ENCODE measurements around the gene HHAT. TPM values are rescaled to one million over a fixed set of nuclear protein-coding genes. Genes with fewer than 3 reads are reported as not detected.

Gene HHAT
- total and polyA plus RNA-seq, 2 of the 4 experiments (the other 2 are of a cell fraction), result 1.7 to 2.5 TPM

DNA sequence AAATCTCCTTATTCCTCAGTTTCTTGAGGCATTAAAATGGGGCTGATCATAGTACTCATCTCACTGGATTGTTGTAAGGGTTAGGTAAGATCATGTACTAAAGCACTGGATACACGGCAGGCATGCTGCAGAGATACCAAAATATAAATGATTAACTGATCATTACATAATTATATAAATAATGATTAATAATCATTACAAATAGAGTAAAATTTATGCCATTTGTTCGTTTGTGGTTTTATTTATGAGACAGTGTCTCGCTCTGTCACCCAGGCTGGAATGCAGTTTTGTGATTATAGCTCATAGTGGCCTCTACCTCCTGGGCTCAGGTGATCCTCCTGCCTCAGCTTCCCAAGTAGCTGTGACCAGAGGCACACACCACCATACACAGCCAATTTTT, 140.7 kb downstream of the HHAT start:
- Histone ChIP-seq H3K4me3 (ENCODE audit: insufficient read depth, low read depth, low read length) (no peak overlapping the region), H2AFZ (replicated peaks; ENCODE audit: low read length, poor library complexity) (no peak overlapping the region), H3K9me3 (ENCODE audit: control insufficient read depth, insufficient read depth, low read length) (no peaks in the 10 kb centered on the region), H2BK5ac (ENCODE audit: low read depth, low read length, poor library complexity, severe bottlenecking) (no peak overlapping the region), H3K14ac (replicated peaks; ENCODE audit: low read depth, low read length) (no peak overlapping the region), H3K36me3 (ENCODE audit: control insufficient read depth, insufficient read depth, low read length) (no peaks in the 10 kb centered on the region), H2BK120ac (ENCODE audit: low read depth, low read length) (no peak overlapping the region), H3K27ac (ENCODE audit: insufficient read depth, low read length) (no peak overlapping the region), H3K79me1 (ENCODE audit: low read depth in 1 of 2, low read length in 2 of 2) (no peaks in the 10 kb centered on the region), H2AK9ac (replicated peaks; ENCODE audit: low read depth, low read length, poor library complexity) (no peak overlapping the region), H4K91ac (ENCODE audit: insufficient read depth, low read depth, low read length) (no peak overlapping the region), H4K5ac (ENCODE audit: low read depth, low read length) (no peak overlapping the region), H3K23ac (ENCODE audit: low read depth, low read length) (no peak overlapping the region), H4K20me1 (ENCODE audit: insufficient read depth, low read length) (no peaks in the 10 kb centered on the region), H2BK20ac (ENCODE audit: low read depth, low read length) (no peak overlapping the region), H3K56ac (ENCODE audit: extremely low read depth, insufficient read depth, low read length) (no peak overlapping the region), H2BK15ac (ENCODE audit: low read depth, low read length) (no peak overlapping the region), H3K4me1 (ENCODE audit: control insufficient read depth, insufficient read depth, low read length) (no peaks in the 10 kb centered on the region), H3K9ac (ENCODE audit: low read depth, low read length) (no peak overlapping the region), H4K8ac (ENCODE audit: low read depth in 2 of 2, low read length in 2 of 2) (no peak overlapping the region), H2AK5ac (ENCODE audit: low read depth, low read length) (no peak overlapping the region), H3K18ac (ENCODE audit: low read depth, low read length) (no peak overlapping the region), H3K4me2 (ENCODE audit: low read depth, low read length) (no peak overlapping the region), H3K9me1 (ENCODE audit: insufficient read depth, low read length) (no peaks in the 10 kb centered on the region; the same call in 1 of the 2 replicates), H3K4ac (ENCODE audit: low read depth, low read length) (no peak overlapping the region), H3K27me3 (ENCODE audit: control insufficient read depth, insufficient read depth, low read length) (no peaks in the 10 kb centered on the region; the same call in 1 of the 2 replicates)
- dilution Hi-C loops (cut with HindIII; ENCODE audit: low sequenced_read_pairs, unreplicated experiment) (no loop called here), intact Hi-C loops (cut with micrococcal nuclease) (no loop called here), in situ Hi-C loops (cut with MboI; ENCODE audit: low sequenced_read_pairs) (no loop called here)
- DNase-seq, result no peak
- no peak for ATAC-seq (ENCODE audit: low read depth)
- no TSS peak for BruUV-seq (replicated peaks)
- TF ChIP-seq RCOR1 (IDR thresholded peaks at IDR 0.05; ENCODE audit: insufficient replicate concordance, low read length), result no peak
- TF ChIP-seq POLR2A (IDR thresholded peaks at IDR 0.05; ENCODE audit: low read depth, low read length), result no peak
- TF ChIP-seq BHLHE40 (IDR thresholded peaks at IDR 0.05; ENCODE audit: low read depth, low read length), result no peak
- no peak for TF ChIP-seq CHD1 (IDR thresholded peaks at IDR 0.05; ENCODE audit: low read depth, low read length)
- TF ChIP-seq MAZ (IDR thresholded peaks at IDR 0.05; ENCODE audit: borderline replicate concordance, low read depth, low read length), result no peak
- no peak for TF ChIP-seq MAFK (IDR thresholded peaks at IDR 0.05; ENCODE audit: low read depth, low read length)
- TF ChIP-seq SMC3 (IDR thresholded peaks at IDR 0.05; ENCODE audit: low read depth, low read length), result no peak
- TF ChIP-seq RAD21 (IDR thresholded peaks at IDR 0.05; ENCODE audit: low read length), result no peak
- TF ChIP-seq RFX5 (IDR thresholded peaks at IDR 0.05; ENCODE audit: low read depth, low read length), result no peak
- no peak for TF ChIP-seq CEBPB (IDR thresholded peaks at IDR 0.05; ENCODE audit: low read depth, low read length)
- TF ChIP-seq, protein P1, sequence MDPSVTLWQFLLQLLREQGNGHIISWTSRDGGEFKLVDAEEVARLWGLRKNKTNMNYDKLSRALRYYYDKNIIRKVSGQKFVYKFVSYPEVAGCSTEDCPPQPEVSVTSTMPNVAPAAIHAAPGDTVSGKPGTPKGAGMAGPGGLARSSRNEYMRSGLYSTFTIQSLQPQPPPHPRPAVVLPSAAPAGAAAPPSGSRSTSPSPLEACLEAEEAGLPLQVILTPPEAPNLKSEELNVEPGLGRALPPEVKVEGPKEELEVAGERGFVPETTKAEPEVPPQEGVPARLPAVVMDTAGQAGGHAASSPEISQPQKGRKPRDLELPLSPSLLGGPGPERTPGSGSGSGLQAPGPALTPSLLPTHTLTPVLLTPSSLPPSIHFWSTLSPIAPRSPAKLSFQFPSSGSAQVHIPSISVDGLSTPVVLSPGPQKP (IDR thresholded peaks at IDR 0.05; ENCODE audit: borderline replicate concordance, low read depth, low read length), result no peak
- no peak for TF ChIP-seq NFE2L2 (IDR thresholded peaks at IDR 0.05; ENCODE audit: low read depth, low read length)
- TF ChIP-seq MXI1 (IDR thresholded peaks at IDR 0.05; ENCODE audit: borderline replicate concordance, low read depth, low read length), result no peak
- TF ChIP-seq, protein P2, sequence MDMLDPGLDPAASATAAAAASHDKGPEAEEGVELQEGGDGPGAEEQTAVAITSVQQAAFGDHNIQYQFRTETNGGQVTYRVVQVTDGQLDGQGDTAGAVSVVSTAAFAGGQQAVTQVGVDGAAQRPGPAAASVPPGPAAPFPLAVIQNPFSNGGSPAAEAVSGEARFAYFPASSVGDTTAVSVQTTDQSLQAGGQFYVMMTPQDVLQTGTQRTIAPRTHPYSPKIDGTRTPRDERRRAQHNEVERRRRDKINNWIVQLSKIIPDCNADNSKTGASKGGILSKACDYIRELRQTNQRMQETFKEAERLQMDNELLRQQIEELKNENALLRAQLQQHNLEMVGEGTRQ (IDR thresholded peaks at IDR 0.05; ENCODE audit: low read depth, low read length), result no peak
- no peak for TF ChIP-seq FOS (IDR thresholded peaks at IDR 0.05; ENCODE audit: low read depth, low read length)
- TF ChIP-seq, protein P3, sequence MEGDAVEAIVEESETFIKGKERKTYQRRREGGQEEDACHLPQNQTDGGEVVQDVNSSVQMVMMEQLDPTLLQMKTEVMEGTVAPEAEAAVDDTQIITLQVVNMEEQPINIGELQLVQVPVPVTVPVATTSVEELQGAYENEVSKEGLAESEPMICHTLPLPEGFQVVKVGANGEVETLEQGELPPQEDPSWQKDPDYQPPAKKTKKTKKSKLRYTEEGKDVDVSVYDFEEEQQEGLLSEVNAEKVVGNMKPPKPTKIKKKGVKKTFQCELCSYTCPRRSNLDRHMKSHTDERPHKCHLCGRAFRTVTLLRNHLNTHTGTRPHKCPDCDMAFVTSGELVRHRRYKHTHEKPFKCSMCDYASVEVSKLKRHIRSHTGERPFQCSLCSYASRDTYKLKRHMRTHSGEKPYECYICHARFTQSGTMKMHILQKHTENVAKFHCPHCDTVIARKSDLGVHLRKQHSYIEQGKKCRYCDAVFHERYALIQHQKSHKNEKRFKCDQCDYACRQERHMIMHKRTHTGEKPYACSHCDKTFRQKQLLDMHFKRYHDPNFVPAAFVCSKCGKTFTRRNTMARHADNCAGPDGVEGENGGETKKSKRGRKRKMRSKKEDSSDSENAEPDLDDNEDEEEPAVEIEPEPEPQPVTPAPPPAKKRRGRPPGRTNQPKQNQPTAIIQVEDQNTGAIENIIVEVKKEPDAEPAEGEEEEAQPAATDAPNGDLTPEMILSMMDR (conservative IDR thresholded peaks at IDR 0.05; ENCODE audit: low read depth, low read length), result no peak
- CTCF ChIA-PET, result no interaction called here
- no CpG with 5 or more reads among the region's 3 CpGs for whole genome bisulfite sequencing, 2 experiments (ENCODE audit: extremely low coverage in 2 of 2, insufficient read length in 1 of 2)
- POLR2A ChIA-PET (ENCODE audit: unreplicated experiment), result no interaction called here
